NCI-H446 (cell line): ENCODE results near the gene FAM13C.
A peak's percentile ranks its signal among the peaks of the same experiment; 100 is the strongest.
"Not testable (repeated sequence)": the region's sequence is repeated elsewhere in the genome, so short reads cannot be mapped to it uniquely, and the experiment has no call there.

Source experiments
- DNase-seq, 2 experiments: peaks; one replicate each; lab custom pipeline; 2025; lab: John Stamatoyannopoulos, UW

The FAM13C gene

DNA sequence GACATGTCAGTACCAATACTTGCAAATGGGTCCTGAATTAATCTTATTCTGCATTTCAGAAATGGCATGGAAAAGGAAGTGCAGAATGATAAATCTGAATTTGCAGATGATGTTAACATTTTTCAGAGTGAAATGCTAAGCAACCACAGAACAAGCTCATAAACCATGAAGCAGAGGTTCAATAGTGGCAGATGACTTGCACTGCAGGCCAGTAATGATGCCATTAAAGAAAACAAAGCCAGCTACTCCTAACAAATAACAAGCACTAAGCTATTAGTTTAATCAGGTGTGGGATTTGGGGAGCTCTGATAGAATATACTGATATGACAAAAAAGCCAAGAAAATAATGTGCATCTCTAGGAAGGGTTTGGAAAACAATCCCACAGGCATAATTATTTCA, 85.4 kb downstream of the FAM13C start:
- DNase-seq: no peak

- no peak for DNase-seq
Measured at GRCh38 chr10:59276133-59276532, 86.2 kb downstream of the FAM13C start.

- no peak for DNase-seq
Measured at GRCh38 chr10:59273445-59273844, 88.9 kb downstream of the FAM13C start.

GRCh38 chr10:59272061-59272460, 90.3 kb downstream of the FAM13C start:
- DNase-seq: peak in 1 of 2 experiments; percentile 28

DNA sequence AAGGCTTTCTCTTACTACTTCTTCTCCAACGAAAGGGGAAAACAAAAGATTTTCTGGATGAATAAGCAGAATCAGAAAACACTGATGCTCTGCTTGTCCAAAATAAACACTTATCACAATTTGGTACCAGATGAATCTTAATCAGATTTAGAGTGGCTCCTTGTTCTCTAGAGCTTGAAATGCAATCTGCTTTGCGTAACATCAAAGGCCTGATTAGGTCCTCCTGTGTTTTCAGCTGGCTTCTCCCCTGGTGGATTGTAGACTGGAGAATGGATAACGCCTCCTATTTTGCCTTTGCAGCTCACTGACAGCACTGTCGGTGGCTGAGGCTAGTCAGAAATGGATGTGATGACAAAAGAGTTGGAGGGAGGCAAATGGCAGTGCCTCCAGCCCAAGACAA, 91.2 kb downstream of the FAM13C start:
- DNase-seq: no peak

DNA sequence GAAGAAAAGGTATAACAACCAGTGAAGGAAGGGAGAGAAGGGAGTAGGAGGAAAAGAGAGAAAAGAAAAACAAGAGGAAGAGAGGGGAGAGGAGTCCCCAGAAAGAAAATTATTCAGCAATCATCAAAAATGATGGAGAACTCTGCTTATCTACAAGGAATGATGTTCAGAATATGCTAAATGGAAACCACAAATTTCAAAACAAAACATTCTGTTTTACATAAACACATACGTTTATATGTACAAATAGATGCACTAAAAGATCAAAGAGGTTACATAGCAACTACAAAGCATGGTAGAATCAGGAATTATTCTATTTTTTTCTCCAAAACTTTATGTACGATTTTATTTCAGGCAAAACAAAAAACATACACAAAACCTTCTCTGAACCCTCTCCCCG, 91.9 kb downstream of the FAM13C start:
- DNase-seq: no peak

DNA sequence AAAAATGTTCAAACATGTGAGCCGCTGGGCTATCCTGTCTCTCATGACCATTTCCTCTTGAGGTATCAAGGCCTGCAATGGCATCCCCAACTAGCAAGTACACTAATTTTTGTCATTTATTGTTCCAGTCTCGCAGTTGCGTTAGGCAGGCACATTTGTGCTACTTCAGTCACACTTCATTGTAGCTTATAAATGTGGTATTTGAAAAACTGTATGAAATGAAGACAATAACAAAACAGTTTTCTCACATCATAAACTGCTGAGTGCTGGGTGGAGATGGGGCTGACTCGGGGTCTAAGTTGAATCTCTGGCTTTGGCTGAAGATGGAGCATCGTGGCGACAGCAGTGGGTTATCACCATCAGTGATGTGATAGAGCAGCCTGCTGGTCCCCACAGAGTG, 92.7 kb downstream of the FAM13C start:
- DNase-seq: no peak

GRCh38 chr10:59268460-59268859, 93.9 kb downstream of the FAM13C start:
- DNase-seq: no peak

GRCh38 chr10:59266321-59266720, 96.0 kb downstream of the FAM13C start:
- no peak for DNase-seq

GRCh38 chr10:59265141-59265540, 97.2 kb downstream of the FAM13C start:
- no peak for DNase-seq

- no peak for DNase-seq
Measured at GRCh38 chr10:59258890-59259289, 103.5 kb downstream of the FAM13C start.

DNA sequence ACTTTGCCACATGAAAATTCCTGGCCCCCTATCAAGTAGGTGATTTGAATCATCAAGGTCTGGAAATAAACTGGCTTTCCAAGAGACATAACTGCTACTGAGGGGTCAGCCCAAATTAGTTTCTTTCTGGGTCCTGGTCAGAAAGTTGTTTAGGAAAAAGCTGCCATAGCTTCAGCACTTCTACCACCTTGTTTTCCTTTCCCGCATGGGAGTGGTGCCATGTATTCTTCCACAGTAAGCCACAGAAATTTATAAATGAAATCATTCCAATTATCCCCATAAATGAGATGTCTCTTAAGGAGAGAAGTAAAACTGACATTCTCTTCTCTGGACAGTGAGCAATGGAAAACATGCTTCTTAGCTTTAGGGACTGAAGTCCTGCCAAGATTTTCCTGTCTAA, 105.1 kb downstream of the FAM13C start:
- no peak for DNase-seq

DNA sequence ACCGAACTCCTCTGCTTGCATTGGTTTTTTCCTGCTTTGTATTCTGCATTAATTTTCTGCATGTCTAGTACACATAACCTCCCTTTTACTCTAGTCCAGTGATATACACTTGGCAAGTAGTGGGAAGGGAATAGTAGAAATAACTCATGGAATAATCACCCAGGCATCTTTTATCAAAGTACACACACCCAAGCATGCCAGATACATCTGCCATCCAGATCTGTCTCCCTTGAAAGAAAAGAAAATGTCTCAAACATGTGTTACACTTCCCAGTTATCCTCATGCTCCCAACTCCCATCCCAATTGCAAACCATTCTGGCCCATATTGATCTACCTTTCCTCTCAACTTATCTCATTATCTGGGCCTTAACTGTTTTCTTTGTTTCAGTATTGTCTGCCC, 106.9 kb downstream of the FAM13C start:
- no peak for DNase-seq

- DNase-seq: no peak
Measured at GRCh38 chr10:59252491-59252890, 109.9 kb downstream of the FAM13C start.

- DNase-seq: no peak
Measured at GRCh38 chr10:59245686-59246085, 116.7 kb downstream of the FAM13C start.

DNA sequence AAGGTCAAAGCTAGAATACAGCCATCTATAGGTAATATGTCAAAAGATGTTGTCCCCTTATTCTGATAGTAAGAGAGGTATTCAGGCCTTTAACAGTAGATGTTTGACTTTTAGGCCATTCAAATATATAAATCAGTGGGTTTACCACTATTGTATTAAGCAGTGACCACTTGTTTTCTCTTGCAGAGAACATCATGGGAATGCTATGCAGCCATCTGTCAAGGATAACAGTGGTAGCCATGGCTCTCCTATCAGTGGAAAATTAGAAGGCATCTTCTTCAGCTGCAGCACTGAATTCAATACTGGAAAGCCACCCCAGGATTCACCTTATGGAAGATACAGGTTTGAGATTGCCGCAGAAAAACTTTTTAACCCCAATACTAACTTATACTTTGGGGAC, 117.5 kb downstream of the FAM13C start:
- no peak for DNase-seq

GRCh38 chr10:59243611-59244195, 118.6 kb downstream of the FAM13C start:
- no peak for DNase-seq

GRCh38 chr10:59242991-59243390, 119.4 kb downstream of the FAM13C start:
- DNase-seq: no peak

DNA sequence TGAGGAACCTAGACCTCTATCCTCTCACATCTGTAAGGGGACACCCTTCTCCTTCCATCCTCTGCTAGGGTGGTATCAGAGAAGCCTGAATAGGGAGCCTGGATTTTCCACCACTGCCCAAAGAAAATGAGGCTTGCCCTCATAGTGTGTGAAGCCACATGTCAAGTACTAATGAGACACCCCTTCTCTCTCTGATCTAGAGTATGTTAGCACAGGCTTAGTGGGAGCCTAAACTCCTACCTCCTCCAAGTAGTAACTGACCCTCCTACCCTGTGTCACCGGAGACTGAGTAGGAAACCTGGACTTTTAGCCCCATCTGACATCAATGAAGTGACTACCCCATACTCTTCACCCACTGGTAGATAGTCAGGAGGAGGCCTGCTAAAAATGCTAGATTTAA, 120.3 kb downstream of the FAM13C start:
- no peak for DNase-seq

GRCh38 chr10:59240582-59241183, 121.7 kb downstream of the FAM13C start:
- peak; percentile 41 to 43 for DNase-seq

DNA sequence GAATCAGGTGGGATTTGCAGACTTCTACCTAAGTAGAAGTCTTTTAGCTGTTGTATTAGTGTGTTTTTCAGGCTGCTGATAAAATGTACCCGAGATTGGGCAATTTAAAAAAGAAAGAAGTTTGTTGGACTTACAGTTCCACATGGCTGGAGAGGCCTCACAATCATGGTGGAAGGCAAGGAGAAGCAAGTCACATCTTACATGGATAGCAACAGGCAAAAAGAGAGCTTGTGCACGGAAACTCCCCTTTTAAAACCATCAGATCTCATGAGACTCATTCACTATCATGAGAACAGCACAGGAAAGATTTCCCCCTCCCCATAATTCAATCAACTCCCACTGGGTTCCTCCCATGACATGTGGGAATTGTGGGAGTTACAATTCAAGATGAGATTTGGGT, 123.2 kb downstream of the FAM13C start:
- not testable (repeated sequence) for DNase-seq

GRCh38 chr10:59237775-59238174, 124.6 kb downstream of the FAM13C start:
- no peak for DNase-seq

DNA sequence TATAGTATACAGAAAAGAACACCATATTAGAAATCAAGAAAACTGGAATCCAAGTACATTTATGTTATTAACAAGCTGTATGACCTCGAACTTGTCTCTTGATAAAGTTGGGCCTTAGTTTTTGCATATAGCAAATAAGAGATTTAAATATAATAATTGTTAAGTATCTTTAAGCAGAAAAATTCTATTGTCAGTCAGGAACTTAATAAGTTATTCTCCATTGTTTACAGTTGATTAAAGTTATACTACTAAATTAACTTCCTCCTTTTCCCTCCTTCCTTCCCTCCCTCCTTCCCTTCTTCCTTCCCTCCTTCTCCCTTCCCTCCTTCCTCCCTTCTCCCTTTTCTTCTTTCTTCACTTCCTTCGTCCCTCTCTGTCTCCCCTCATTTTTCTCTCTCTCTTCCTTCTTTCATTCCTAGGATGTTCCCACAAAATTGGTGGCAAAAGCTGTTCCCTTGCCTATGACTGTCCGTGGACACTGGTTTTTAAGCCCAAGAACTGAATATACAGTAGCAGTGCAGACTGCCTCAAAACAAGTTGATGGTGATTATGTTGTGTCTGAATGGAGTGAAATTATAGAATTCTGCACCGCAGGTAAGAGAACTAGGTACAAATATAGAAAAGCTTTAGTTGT, 126.2 kb downstream of the FAM13C start:
- DNase-seq: no peak
